K562 (cell line): ENCODE results near the gene BAD. TPM values are rescaled to one million over a fixed set of nuclear protein-coding genes. Genes with fewer than 3 reads are reported as not detected.
A peak's percentile ranks its signal among the peaks of the same experiment; 100 is the strongest.

Experiments
- ARID4B ChIP-seq: sonication (generic); formaldehyde crosslinking; IDR thresholded peaks from 2 replicates; pipeline ENCODE4 v1.8.0; 2022; ENCODE audit warnings: mild to moderate bottlenecking, missing genetic modification reagents
- BDP1 ChIP-seq: IDR thresholded peaks from 3 replicates; pipeline ENCODE4 v1.6.1; 2011; ENCODE audit not compliant: insufficient read length, insufficient read depth
- CBFB ChIP-seq: sonication (generic); formaldehyde crosslinking; IDR thresholded peaks from 2 replicates; pipeline ENCODE4 v1.4.0; 2020; ENCODE audit warnings: mild to moderate bottlenecking, missing genetic modification reagents
- CTCFL ChIP-seq: IDR thresholded peaks from 2 replicates; pipeline ENCODE4 v1.6.1; 2011; ENCODE audit warnings: borderline replicate concordance, low read depth, mild to moderate bottlenecking, moderate library complexity, low read length; ENCODE audit not compliant: insufficient read depth, poor library complexity, severe bottlenecking
- ELF4 ChIP-seq: fragments of 450-650 bp; formaldehyde crosslinking; IDR thresholded peaks from 2 replicates; pipeline ENCODE4 v1.4.0; 2022; ENCODE audit warnings: missing genetic modification characterization
- HDAC3 ChIP-seq: fragments of 450-650 bp; IDR thresholded peaks from 2 replicates; pipeline ENCODE4 v1.6.1; 2018; ENCODE audit warnings: borderline replicate concordance, mild to moderate bottlenecking, moderate library complexity; ENCODE audit not compliant: partially characterized antibody
- JUND ChIP-seq, 2 experiments: IDR thresholded peaks; 2 replicates in 1 of 2; 3 replicates in 1 of 2; pipeline ENCODE4 v1.6.1; 2011; ENCODE audit warnings: borderline replicate concordance in 2 of 2, low read depth in 2 of 2, low read length in 2 of 2, improper control_type of control experiment in 1 of 2, missing biosample characterization in 1 of 2, missing genetic modification characterization in 1 of 2, missing genetic modification reagents in 1 of 2
- MITF ChIP-seq: IDR thresholded peaks from 2 replicates; pipeline ENCODE4 v1.6.1; 2014; ENCODE audit warnings: antibody characterized with exemption
- MYNN ChIP-seq, 2 experiments: sonication (generic); formaldehyde crosslinking in 1 of 2; IDR thresholded peaks; 2 replicates each; pipeline versions ENCODE4 v1.5.0 to v1.6.1; 2016 to 2020; ENCODE audit warnings: antibody characterized with exemption in 1 of 2, missing genetic modification reagents in 1 of 2
- PREB ChIP-seq: sonication (generic); formaldehyde crosslinking; IDR thresholded peaks from 2 replicates; pipeline ENCODE4 v1.8.1; 2023; ENCODE audit warnings: mild to moderate bottlenecking, missing genetic modification reagents
- PTTG1 ChIP-seq: fragments of 450-650 bp; IDR thresholded peaks from 2 replicates; pipeline ENCODE4 v1.6.1; 2016; ENCODE audit warnings: low read depth, mild to moderate bottlenecking, missing genetic modification characterization, missing compliant biosample characterization
- SRSF9 ChIP-seq: fragments of 200-400 bp; formaldehyde crosslinking; IDR thresholded peaks from 2 replicates; pipeline ENCODE4 v1.6.1; 2017; ENCODE audit warnings: low read depth, low read length, borderline replicate concordance
- TAF1 ChIP-seq: IDR thresholded peaks from 2 replicates; pipeline ENCODE4 v1.6.1; 2011; ENCODE audit warnings: mild to moderate bottlenecking, low read length, moderate library complexity; ENCODE audit not compliant: insufficient read depth, control insufficient read depth, severe bottlenecking; ENCODE audit errors: extremely low read depth
- TARDBP ChIP-seq: fragments of 450-650 bp; IDR thresholded peaks from 2 replicates; pipeline ENCODE4 v1.6.1; 2016
- ZKSCAN3 ChIP-seq: fragments of 250-450 bp; sonication (Bioruptor Pico); IDR thresholded peaks from 2 replicates; pipeline ENCODE4 v1.4.0; 2020
- ZNF165 ChIP-seq: fragments of 250-450 bp; sonication (Bioruptor Pico); IDR thresholded peaks from 2 replicates; pipeline ENCODE4 v1.4.0; 2020; ENCODE audit warnings: borderline replicate concordance
- ZNF551 ChIP-seq: fragments of 250-450 bp; sonication (Bioruptor Pico); IDR thresholded peaks from 2 replicates; pipeline ENCODE4 v1.5.0; 2021; ENCODE audit warnings: mild to moderate bottlenecking, moderate library complexity
- polyA plus RNA-seq, 8 experiments: library from polyadenylated mRNA; depleted of rRNA in 4 of 8; stranded (reverse) in 5 of 8; unstranded in 3 of 8; fragments of >200 nt; fragmentation: Nextera tagmentation in 2 of 8; fragmentation: Illumina TruSeq in 1 of 8; extraction: Ambion mirVana in 2 of 8; extraction: Trizol in 1 of 8; gene quantifications; 2 replicates each; pipeline versions ENCODE4 v1.2.1 to v1.2.3, GENCODE V29; 2011 to 2014; ENCODE audit warnings: inconsistent platforms in 1 of 8, missing spikeins in 1 of 8
- total RNA-seq, 7 experiments: library from RNA; depleted of rRNA in 6 of 7; stranded (reverse); fragments of >200 nt in 6 of 7; fragmentation: Illumina TruSeq in 2 of 7; extraction: Trizol in 2 of 7; gene quantifications; 2 replicates each; pipeline versions ENCODE4 v1.2.1 to v1.2.3, GENCODE V29; 2011 to 2021; ENCODE audit warnings: low replicate concordance in 1 of 7

Gene BAD
- total and polyA plus RNA-seq, 9 of the 15 experiments (the other 6 are each of a cell fraction or from before 2014, with no cell fraction given): 0.61 to 45.6 (median 11.8) TPM

GRCh38 chr11:64304316-64305072 is 20.0 kb upstream of the BAD start (continued):
- peak; percentile 73; the same call in 1 of the 2 replicates for TF ChIP-seq TARDBP
- peak; percentile 71 for TF ChIP-seq ARID4B (CRISPR knock-in tag)
- no peak for TF ChIP-seq HDAC3
- TF ChIP-seq JUND (IDR thresholded peaks at IDR 0.05; ENCODE audit: borderline replicate concordance, low read depth, low read length): 0 out of 2 replicates have a peak, but pooled peaks have one; percentile 34
- peak; percentile 61; the same call in 2 of the 3 replicates for TF ChIP-seq JUND (tag; IDR thresholded peaks at IDR 0.05; ENCODE audit: borderline replicate concordance, low read depth, low read length)
- no peak for TF ChIP-seq ZNF551 (CRISPR knock-in tag)
- TF ChIP-seq ELF4: no peak
- no peak for TF ChIP-seq PTTG1 (tag)
- no peak for TF ChIP-seq SRSF9
- TF ChIP-seq MYNN (IDR thresholded peaks at IDR 0.05): peak; percentile 57
- no peak for TF ChIP-seq MYNN (CRISPR knock-in tag; IDR thresholded peaks at IDR 0.05)
- TF ChIP-seq TAF1: peak; percentile 43
- TF ChIP-seq ZNF165 (CRISPR knock-in tag): no peak
- peak; percentile 99 for TF ChIP-seq PREB (CRISPR knock-in tag)
- peak; percentile 62; the same call in 1 of the 2 replicates for TF ChIP-seq MITF
- TF ChIP-seq CBFB (CRISPR knock-in tag): peak; percentile 83
- TF ChIP-seq ZKSCAN3 (CRISPR knock-in tag): no peak
- no peak for TF ChIP-seq BDP1
- TF ChIP-seq CTCFL: peak; percentile 90
